SK-N-SH (cell line): Measurements from ENCODE around the gene FAM234A. TPM values are rescaled to one million over a fixed set of nuclear protein-coding genes. Genes with fewer than 3 reads are reported as not detected.

Source experiments
- CTCF ChIA-PET: fragments of 300-600, 350-600 bp; formaldehyde crosslinking; extraction: SDS; loops from one replicate; lab custom pipeline; 2021; lab: Yijun Ruan, JAX
- POLR2A ChIA-PET: fragments of 350-600 bp; sonication (Branson Sonifier 250); formaldehyde crosslinking; extraction: SDS; loops from one replicate; lab custom pipeline; 2020; ENCODE audit warnings: antibody characterized with exemption, inconsistent platforms; lab: Yijun Ruan, JAX
- DNase-seq: peaks from one replicate; pipeline ENCODE4 v3.0.0; 2012
- H2AFZ ChIP-seq: fragments of 200-600 bp; sonication (generic); 2 replicates; pipeline ENCODE4 v1.8.1; 2016; ENCODE audit warnings: antibody characterized with exemption, mild to moderate bottlenecking, low read depth
- H3F3A ChIP-seq: fragments of 200-600 bp; sonication (generic); replicated peaks from 2 replicates; pipeline ENCODE3; 2016; ENCODE audit warnings: antibody characterized with exemption, mild to moderate bottlenecking; ENCODE audit not compliant: insufficient read depth
- H3K27ac ChIP-seq, 2 experiments: fragments of 200-500 bp in 1 of 2; fragments of 200-600 bp in 1 of 2; sonication (Bioruptor generic) in 1 of 2; sonication (generic), shearing (Covaris generic) in 1 of 2; 2 replicates each; pipeline versions ENCODE4 v1.5.1 to v1.6.1; 2014 to 2016; ENCODE audit warnings: low read depth in 2 of 2, inconsistent platforms in 1 of 2, low read length in 1 of 2, mild to moderate bottlenecking in 1 of 2, mixed read lengths in 1 of 2
- H3K27me3 ChIP-seq: fragments of 200-600 bp; sonication (generic), shearing (Covaris generic); 2 replicates; pipeline ENCODE4 v1.6.1; 2016; ENCODE audit warnings: mixed run types; ENCODE audit not compliant: insufficient read depth
- H3K36me3 ChIP-seq, 2 experiments: fragments of 200-500 bp in 1 of 2; fragments of 200-600 bp in 1 of 2; sonication (Bioruptor generic) in 1 of 2; sonication (generic) in 1 of 2; replicated peaks in 1 of 2; 2 replicates each; pipeline versions ENCODE3 to v1.5.1; 2014 to 2016; ENCODE audit warnings: low read length in 1 of 2, mild to moderate bottlenecking in 1 of 2; ENCODE audit not compliant: insufficient read depth in 2 of 2, control insufficient read depth in 1 of 2
- H3K4me1 ChIP-seq, 2 experiments: fragments of 200-500 bp in 1 of 2; fragments of 200-600 bp in 1 of 2; sonication (Bioruptor generic) in 1 of 2; sonication (generic), shearing (Covaris generic) in 1 of 2; 2 replicates each; pipeline versions ENCODE4 v1.5.1 to v1.6.1; 2014 to 2016; ENCODE audit warnings: low read depth in 1 of 2, low read length in 1 of 2, mixed run types in 1 of 2; ENCODE audit not compliant: insufficient read depth in 2 of 2, control insufficient read depth in 1 of 2
- H3K4me2 ChIP-seq: fragments of 200-600 bp; sonication (generic), shearing (Covaris generic); 2 replicates; pipeline ENCODE4 v1.6.1; 2017; ENCODE audit warnings: mixed run types
- H3K4me3 ChIP-seq, 2 experiments: fragments of 200-500 bp in 1 of 2; fragments of 200-600 bp in 1 of 2; sonication (Bioruptor generic) in 1 of 2; sonication (generic), shearing (Covaris generic) in 1 of 2; 2 replicates each; pipeline versions ENCODE4 v1.5.1 to v1.8.1; 2014 to 2016; ENCODE audit warnings: low read depth in 2 of 2, inconsistent platforms in 1 of 2, low read length in 1 of 2, mild to moderate bottlenecking in 1 of 2, mixed read lengths in 1 of 2, moderate library complexity in 1 of 2
- H3K79me2 ChIP-seq: fragments of 200-600 bp; sonication (generic); 2 replicates; pipeline ENCODE4 v1.8.1; 2017; ENCODE audit warnings: mild to moderate bottlenecking; ENCODE audit not compliant: insufficient read depth
- H3K9ac ChIP-seq: fragments of 200-600 bp; sonication (generic); 2 replicates; pipeline ENCODE4 v1.6.1; 2017; ENCODE audit warnings: mixed run types
- H3K9me2 ChIP-seq: fragments of 200-600 bp; sonication (generic); 2 replicates; pipeline ENCODE4 v1.6.1; 2017; ENCODE audit warnings: mixed run types
- H3K9me3 ChIP-seq: fragments of 200-600 bp; sonication (generic); 2 replicates; pipeline ENCODE4 v1.6.1; 2017; ENCODE audit warnings: mixed run types, mild to moderate bottlenecking, moderate library complexity
- H4K20me1 ChIP-seq: fragments of 200-600 bp; sonication (generic); 2 replicates; pipeline ENCODE4 v1.6.1; 2017; ENCODE audit warnings: mild to moderate bottlenecking, mixed run types; ENCODE audit not compliant: insufficient read depth
- ELF1 ChIP-seq: IDR thresholded peaks from 2 replicates; pipeline ENCODE4 v1.4.0; 2012
- EP300 ChIP-seq, 2 experiments: IDR thresholded peaks; 2 replicates each; pipeline versions ENCODE4 v1.4.0 to v1.6.1; 2012; ENCODE audit warnings: borderline replicate concordance in 1 of 2, low read depth in 1 of 2, low read length in 1 of 2
- EZH2phosphoT487 ChIP-seq: fragments of 200-600 bp; sonication (generic); IDR thresholded peaks from 2 replicates; pipeline ENCODE4 v1.6.1; 2017; ENCODE audit warnings: low read depth, mixed run types, mild to moderate bottlenecking, antibody characterized with exemption, moderate library complexity, borderline replicate concordance
- FOSL2 ChIP-seq: IDR thresholded peaks from 2 replicates; pipeline ENCODE4 v1.4.0; 2012; ENCODE audit warnings: low read depth, mild to moderate bottlenecking, moderate library complexity, borderline replicate concordance
- FOXJ3 ChIP-seq: sonication (generic); formaldehyde crosslinking; IDR thresholded peaks from 2 replicates; pipeline ENCODE4 v1.5.1; 2020; ENCODE audit warnings: mild to moderate bottlenecking, missing genetic modification reagents
- JUND ChIP-seq: IDR thresholded peaks from 2 replicates; pipeline ENCODE4 v1.4.0; 2012
- MXI1 ChIP-seq: IDR thresholded peaks from 2 replicates; pipeline ENCODE4 v1.6.1; 2012; ENCODE audit warnings: mild to moderate bottlenecking, low read depth, low read length, improper control_type of control experiment
- NFIC ChIP-seq: IDR thresholded peaks from 2 replicates; pipeline ENCODE4 v1.4.0; 2012; ENCODE audit warnings: borderline replicate concordance
- POLR2AphosphoS5 ChIP-seq: IDR thresholded peaks from 2 replicates; pipeline ENCODE4 v1.6.1; 2012; ENCODE audit warnings: low read depth, low read length
- RAD21 ChIP-seq: IDR thresholded peaks from 2 replicates; pipeline ENCODE4 v1.6.1; 2012; ENCODE audit warnings: mild to moderate bottlenecking, low read length
- SIN3A ChIP-seq: IDR thresholded peaks from 2 replicates; pipeline ENCODE4 v1.6.1; 2012; ENCODE audit warnings: low read depth, mild to moderate bottlenecking, low read length, moderate library complexity, borderline replicate concordance
- SMC3 ChIP-seq: IDR thresholded peaks from 2 replicates; pipeline ENCODE4 v1.6.1; 2012; ENCODE audit warnings: low read depth, low read length, improper control_type of control experiment
- TAF1 ChIP-seq: IDR thresholded peaks from 2 replicates; pipeline ENCODE4 v1.6.1; 2012; ENCODE audit warnings: low read depth, mild to moderate bottlenecking, low read length, moderate library complexity, borderline replicate concordance
- TCF12 ChIP-seq: IDR thresholded peaks from 2 replicates; pipeline ENCODE4 v1.4.0; 2012
- YY1 ChIP-seq: IDR thresholded peaks from 2 replicates; pipeline ENCODE4 v1.4.0; 2012; ENCODE audit warnings: low read depth, mild to moderate bottlenecking
- WGBS: methylation state at CpG from one replicate; pipeline ENCODE4 v1.1.6; 2017; ENCODE audit warnings: low lambda C conversion rate; 5-methylcytosine and 5-hydroxymethylcytosine counted together
- polyA plus RNA-seq, 3 experiments: library from polyadenylated mRNA; depleted of rRNA; stranded (reverse); fragments of >200 nt; gene quantifications; 2 replicates each; pipeline ENCODE4 v1.2.3, GENCODE V29; 2012
- TF ChIP-seq, protein P1 (sequence below): fragments of 200-600 bp; sonication (generic); IDR thresholded peaks from 2 replicates; pipeline ENCODE4 v1.6.1; 2017; ENCODE audit warnings: antibody characterized with exemption, mild to moderate bottlenecking, moderate library complexity
- TF ChIP-seq, protein P2 (sequence below): IDR thresholded peaks from 2 replicates; pipeline ENCODE4; 2012
- TF ChIP-seq, protein P3 (sequence below): IDR thresholded peaks from 2 replicates; pipeline ENCODE4 v1.6.1; 2012; ENCODE audit warnings: mild to moderate bottlenecking, low read depth, low read length, moderate library complexity

The FAM234A gene
- polyA plus RNA-seq, 1 of the 3 experiments (the other 2 are of a cell fraction) = 126 TPM

DNA sequence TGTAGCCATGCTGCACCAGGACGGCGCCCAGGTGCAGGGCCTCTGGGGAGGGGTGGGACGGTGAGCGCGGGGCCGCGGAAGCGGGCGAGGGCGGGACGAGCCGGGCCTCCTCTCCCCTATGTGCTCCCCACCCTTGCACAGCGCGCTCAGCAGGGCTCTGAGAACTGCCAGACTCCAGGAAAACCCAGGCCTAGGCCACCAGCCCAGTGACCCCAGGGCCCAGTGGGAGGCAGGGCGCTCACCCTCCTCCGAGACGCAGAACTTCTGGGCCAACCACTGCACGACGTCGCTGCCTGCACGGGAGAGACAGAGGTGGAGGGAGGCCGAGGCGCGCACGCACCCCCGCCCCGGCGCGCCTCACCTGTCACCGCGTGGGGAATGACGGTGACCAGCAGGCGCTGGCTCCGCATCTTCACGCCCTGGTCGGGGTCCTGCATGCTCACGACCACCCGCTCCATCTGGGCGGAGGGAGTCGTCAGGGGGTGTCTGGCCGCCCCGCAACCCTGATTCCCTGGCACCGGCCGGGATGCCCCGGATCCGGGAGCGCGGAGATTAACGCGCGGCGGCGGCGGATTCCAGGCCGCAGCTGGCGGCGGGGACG is 40.5 kb downstream of the FAM234A start:
- no peaks in the 10 kb centered on the region for H3K27me3 ChIP-seq
- CTCF ChIA-PET = no interaction called here
- H3F3A ChIP-seq = peaks cover 3% of the 10 kb centered on the region
- H3K79me2 ChIP-seq = no peaks in the 10 kb centered on the region
- no peaks in the 10 kb centered on the region for H3K9me2 ChIP-seq
- POLR2A ChIA-PET = no interaction called here
- 73% methylated on average over 22 of the region's 58 CpGs for WGBS
- peak overlapping the region; percentile 65; the same call in 1 of the 2 replicates for H2AFZ ChIP-seq
- H3K4me2 ChIP-seq = peak overlapping the region; percentile 28; the same call in 1 of the 2 replicates
- H4K20me1 ChIP-seq = no peaks in the 10 kb centered on the region
- no peak for TF ChIP-seq RAD21
- TF ChIP-seq ELF1 = no peak
- TF ChIP-seq SIN3A = no peak
- TF ChIP-seq JUND = no peak
- TF ChIP-seq, protein P1, sequence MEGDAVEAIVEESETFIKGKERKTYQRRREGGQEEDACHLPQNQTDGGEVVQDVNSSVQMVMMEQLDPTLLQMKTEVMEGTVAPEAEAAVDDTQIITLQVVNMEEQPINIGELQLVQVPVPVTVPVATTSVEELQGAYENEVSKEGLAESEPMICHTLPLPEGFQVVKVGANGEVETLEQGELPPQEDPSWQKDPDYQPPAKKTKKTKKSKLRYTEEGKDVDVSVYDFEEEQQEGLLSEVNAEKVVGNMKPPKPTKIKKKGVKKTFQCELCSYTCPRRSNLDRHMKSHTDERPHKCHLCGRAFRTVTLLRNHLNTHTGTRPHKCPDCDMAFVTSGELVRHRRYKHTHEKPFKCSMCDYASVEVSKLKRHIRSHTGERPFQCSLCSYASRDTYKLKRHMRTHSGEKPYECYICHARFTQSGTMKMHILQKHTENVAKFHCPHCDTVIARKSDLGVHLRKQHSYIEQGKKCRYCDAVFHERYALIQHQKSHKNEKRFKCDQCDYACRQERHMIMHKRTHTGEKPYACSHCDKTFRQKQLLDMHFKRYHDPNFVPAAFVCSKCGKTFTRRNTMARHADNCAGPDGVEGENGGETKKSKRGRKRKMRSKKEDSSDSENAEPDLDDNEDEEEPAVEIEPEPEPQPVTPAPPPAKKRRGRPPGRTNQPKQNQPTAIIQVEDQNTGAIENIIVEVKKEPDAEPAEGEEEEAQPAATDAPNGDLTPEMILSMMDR = no peak
- peak overlapping the region in 1 of 2 experiments; percentile 42; a peak in 3 of 4 replicates for H3K4me3 ChIP-seq
- peaks cover 0 to 13% of the 10 kb centered on the region in 2 experiments; a peak in 1 of 4 replicates for H3K4me1 ChIP-seq
- no peak overlapping the region for H3K9ac ChIP-seq
- H3K9me3 ChIP-seq = no peaks in the 10 kb centered on the region
- H3K36me3 ChIP-seq = no peaks in the 10 kb centered on the region
- peak; percentile 74 for DNase-seq
- no peak overlapping the region for H3K27ac ChIP-seq

DNA sequence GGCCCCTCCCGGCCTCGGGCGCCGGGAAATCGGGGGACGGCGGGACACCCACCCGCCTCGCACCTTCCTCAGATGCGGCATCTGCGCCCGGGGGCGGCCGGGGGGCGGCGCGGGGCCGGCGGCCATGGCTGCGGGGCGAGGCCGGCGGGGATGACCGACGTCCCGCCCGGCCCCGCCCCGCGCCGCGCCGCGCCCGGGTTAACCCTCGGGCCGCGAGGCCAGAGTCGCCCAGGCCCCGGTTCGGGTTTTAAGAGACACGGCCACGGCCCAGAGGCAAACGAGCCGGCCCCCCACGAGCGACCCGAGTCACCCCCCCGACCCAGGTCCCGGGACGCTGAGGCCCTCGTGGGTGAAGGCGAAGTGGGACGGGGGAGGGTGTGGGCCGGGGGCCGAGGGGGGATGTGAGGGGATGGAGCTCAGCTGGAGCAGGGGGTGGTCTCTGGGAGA is 41.2 kb downstream of the FAM234A start, which contains the start of gene RGS11:
Gene RGS11, minus strand, starts transcription at position 159 of the 447 bp plus-strand sequence. Its CDS starts 33 bp downstream, at position 126.
- H4K20me1 ChIP-seq = no peaks in the 10 kb centered on the region
- H3K4me3 ChIP-seq = peak within 1 kb of the TSS in 1 of 2 experiments; percentile 42; a peak in 3 of 4 replicates
- DNase-seq = peak; percentile 81
- H3K9ac ChIP-seq = peak within 1 kb of the TSS; percentile 41; the same call in 1 of the 2 replicates
- ChIA-PET CTCF (interaction anchor here (1.1 to 1.9 kb wide), 2 partner anchors 86 to 95 kb away, joined by 5 to 6 read pairs; partner anchors contain the start of gene HBQ1), POLR2A (no interaction called here)
- H3K27ac ChIP-seq = no peak within 1 kb of the TSS
- H3K79me2 ChIP-seq = no peaks in the 10 kb centered on the region
- TF ChIP-seq EZH2phosphoT487 (no peak), MXI1 (no peak), NFIC (no peak), EP300 (IDR thresholded peaks at IDR 0.05; ENCODE audit: borderline replicate concordance in 1 of 2, low read depth in 1 of 2, low read length in 1 of 2) (no peak), FOSL2 (no peak), FOXJ3 (no peak), SMC3 (no peak), POLR2AphosphoS5 (no peak), TCF12 (no peak), TAF1 (no peak), YY1 (no peak)
- TF ChIP-seq, protein P2, sequence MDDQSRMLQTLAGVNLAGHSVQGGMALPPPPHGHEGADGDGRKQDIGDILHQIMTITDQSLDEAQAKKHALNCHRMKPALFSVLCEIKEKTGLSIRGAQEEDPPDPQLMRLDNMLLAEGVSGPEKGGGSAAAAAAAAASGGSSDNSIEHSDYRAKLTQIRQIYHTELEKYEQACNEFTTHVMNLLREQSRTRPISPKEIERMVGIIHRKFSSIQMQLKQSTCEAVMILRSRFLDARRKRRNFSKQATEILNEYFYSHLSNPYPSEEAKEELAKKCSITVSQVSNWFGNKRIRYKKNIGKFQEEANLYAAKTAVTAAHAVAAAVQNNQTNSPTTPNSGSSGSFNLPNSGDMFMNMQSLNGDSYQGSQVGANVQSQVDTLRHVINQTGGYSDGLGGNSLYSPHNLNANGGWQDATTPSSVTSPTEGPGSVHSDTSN = no peak
- TF ChIP-seq, protein P3, sequence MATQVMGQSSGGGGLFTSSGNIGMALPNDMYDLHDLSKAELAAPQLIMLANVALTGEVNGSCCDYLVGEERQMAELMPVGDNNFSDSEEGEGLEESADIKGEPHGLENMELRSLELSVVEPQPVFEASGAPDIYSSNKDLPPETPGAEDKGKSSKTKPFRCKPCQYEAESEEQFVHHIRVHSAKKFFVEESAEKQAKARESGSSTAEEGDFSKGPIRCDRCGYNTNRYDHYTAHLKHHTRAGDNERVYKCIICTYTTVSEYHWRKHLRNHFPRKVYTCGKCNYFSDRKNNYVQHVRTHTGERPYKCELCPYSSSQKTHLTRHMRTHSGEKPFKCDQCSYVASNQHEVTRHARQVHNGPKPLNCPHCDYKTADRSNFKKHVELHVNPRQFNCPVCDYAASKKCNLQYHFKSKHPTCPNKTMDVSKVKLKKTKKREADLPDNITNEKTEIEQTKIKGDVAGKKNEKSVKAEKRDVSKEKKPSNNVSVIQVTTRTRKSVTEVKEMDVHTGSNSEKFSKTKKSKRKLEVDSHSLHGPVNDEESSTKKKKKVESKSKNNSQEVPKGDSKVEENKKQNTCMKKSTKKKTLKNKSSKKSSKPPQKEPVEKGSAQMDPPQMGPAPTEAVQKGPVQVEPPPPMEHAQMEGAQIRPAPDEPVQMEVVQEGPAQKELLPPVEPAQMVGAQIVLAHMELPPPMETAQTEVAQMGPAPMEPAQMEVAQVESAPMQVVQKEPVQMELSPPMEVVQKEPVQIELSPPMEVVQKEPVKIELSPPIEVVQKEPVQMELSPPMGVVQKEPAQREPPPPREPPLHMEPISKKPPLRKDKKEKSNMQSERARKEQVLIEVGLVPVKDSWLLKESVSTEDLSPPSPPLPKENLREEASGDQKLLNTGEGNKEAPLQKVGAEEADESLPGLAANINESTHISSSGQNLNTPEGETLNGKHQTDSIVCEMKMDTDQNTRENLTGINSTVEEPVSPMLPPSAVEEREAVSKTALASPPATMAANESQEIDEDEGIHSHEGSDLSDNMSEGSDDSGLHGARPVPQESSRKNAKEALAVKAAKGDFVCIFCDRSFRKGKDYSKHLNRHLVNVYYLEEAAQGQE = no peak
- 16% methylated on average over 17 of the region's 56 CpGs for WGBS
- peaks cover 3% of the 10 kb centered on the region for H3F3A ChIP-seq
- H3K9me2 ChIP-seq = no peaks in the 10 kb centered on the region
- no peaks in the 10 kb centered on the region for H3K36me3 ChIP-seq
- H2AFZ ChIP-seq = peak within 1 kb of the TSS; percentile 65; the same call in 1 of the 2 replicates
- no peaks in the 10 kb centered on the region for H3K9me3 ChIP-seq
- no peaks in the 10 kb centered on the region for H3K27me3 ChIP-seq
- H3K4me1 ChIP-seq = peaks cover 0 to 13% of the 10 kb centered on the region in 2 experiments; a peak in 1 of 4 replicates
- peak within 1 kb of the TSS; percentile 44; the same call in 1 of the 2 replicates for H3K4me2 ChIP-seq
